ENCODE measurements around the gene CLDN18.

DNA sequence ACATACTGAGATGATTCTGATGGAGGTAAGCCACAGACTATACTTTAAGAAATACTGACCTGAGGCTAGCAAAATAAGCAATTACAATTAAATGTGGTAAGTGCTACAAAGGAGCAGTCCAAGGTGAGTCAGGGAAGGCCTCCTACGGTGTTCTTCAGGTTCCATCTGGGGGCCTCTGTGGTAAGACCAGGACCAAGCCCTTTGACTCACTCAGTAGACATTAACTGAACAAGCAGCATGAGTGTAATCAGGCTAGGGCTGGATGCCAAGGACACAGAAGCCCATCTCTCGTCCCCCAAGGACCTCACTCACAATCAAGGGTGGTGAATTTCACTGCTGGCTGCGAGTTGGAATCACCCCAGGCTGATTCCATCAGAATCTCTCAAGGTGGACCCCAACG is 68.1 kb downstream of the CLDN18 start:
- TF ChIP-seq CTCF (conservative IDR thresholded peaks at IDR 0.05; ENCODE audit: low read depth in 2 of 2) (no peak), POLR2AphosphoS5 (IDR thresholded peaks at IDR 0.05; ENCODE audit: low read depth) (no peak), EZH2 (IDR thresholded peaks at IDR 0.05; ENCODE audit: low read depth, unreplicated experiment) (no peak), STAT1 (IDR thresholded peaks at IDR 0.05; ENCODE audit: unreplicated experiment) (no peak), EZH2phosphoT487 (IDR thresholded peaks at IDR 0.05; ENCODE audit: unreplicated experiment) (no peak)
- TF ChIP-seq, protein P1, sequence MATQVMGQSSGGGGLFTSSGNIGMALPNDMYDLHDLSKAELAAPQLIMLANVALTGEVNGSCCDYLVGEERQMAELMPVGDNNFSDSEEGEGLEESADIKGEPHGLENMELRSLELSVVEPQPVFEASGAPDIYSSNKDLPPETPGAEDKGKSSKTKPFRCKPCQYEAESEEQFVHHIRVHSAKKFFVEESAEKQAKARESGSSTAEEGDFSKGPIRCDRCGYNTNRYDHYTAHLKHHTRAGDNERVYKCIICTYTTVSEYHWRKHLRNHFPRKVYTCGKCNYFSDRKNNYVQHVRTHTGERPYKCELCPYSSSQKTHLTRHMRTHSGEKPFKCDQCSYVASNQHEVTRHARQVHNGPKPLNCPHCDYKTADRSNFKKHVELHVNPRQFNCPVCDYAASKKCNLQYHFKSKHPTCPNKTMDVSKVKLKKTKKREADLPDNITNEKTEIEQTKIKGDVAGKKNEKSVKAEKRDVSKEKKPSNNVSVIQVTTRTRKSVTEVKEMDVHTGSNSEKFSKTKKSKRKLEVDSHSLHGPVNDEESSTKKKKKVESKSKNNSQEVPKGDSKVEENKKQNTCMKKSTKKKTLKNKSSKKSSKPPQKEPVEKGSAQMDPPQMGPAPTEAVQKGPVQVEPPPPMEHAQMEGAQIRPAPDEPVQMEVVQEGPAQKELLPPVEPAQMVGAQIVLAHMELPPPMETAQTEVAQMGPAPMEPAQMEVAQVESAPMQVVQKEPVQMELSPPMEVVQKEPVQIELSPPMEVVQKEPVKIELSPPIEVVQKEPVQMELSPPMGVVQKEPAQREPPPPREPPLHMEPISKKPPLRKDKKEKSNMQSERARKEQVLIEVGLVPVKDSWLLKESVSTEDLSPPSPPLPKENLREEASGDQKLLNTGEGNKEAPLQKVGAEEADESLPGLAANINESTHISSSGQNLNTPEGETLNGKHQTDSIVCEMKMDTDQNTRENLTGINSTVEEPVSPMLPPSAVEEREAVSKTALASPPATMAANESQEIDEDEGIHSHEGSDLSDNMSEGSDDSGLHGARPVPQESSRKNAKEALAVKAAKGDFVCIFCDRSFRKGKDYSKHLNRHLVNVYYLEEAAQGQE (IDR thresholded peaks at IDR 0.05; ENCODE audit: unreplicated experiment) = no peak
